HUES64 (cell line): ENCODE measurements around the gene TPPP.
"Not testable (repeated sequence)": the region's sequence is repeated elsewhere in the genome, so short reads cannot be mapped to it uniquely, and the experiment has no call there.

Source experiments
- H3K27ac ChIP-seq: 2 replicates; pipeline ENCODE4 v1.7.0; 2013; ENCODE audit warnings: low read depth, low read length, inconsistent platforms
- H3K27me3 ChIP-seq: 2 replicates; pipeline ENCODE4 v1.6.1; 2013; ENCODE audit warnings: mild to moderate bottlenecking, low read length; ENCODE audit not compliant: insufficient read depth
- H3K36me3 ChIP-seq: 2 replicates; pipeline ENCODE4 v1.6.1; 2013; ENCODE audit warnings: mild to moderate bottlenecking, low read length; ENCODE audit not compliant: insufficient read depth
- H3K4me1 ChIP-seq: 2 replicates; pipeline ENCODE4 v1.6.1; 2013; ENCODE audit warnings: mild to moderate bottlenecking, low read length, moderate library complexity; ENCODE audit not compliant: insufficient read depth
- H3K4me3 ChIP-seq: 2 replicates; pipeline ENCODE4 v1.5.1; 2013; ENCODE audit warnings: mild to moderate bottlenecking, low read length, moderate library complexity
- H3K9ac ChIP-seq: 2 replicates; pipeline ENCODE4 v1.6.1; 2013; ENCODE audit warnings: mild to moderate bottlenecking, low read depth, low read length
- H3K9me3 ChIP-seq: 2 replicates; pipeline ENCODE4 v1.6.1; 2013; ENCODE audit warnings: low read depth, low read length; ENCODE audit not compliant: insufficient read depth
- WGBS: fragments of 150-250, 120-280 bp; methylation state at CpG from one replicate; pipeline ENCODE4 v1.1.7; 2013; ENCODE audit warnings: missing lambda C conversion rate; 5-methylcytosine and 5-hydroxymethylcytosine counted together

Gene TPPP

GRCh38 chr5:691817-692528 lies 1.2 kb downstream of the TPPP start:
- 62% methylated on average over 2 of the region's 2 CpGs for WGBS
- Histone ChIP-seq H3K9ac (no peak overlapping the region), H3K27ac (no peak overlapping the region), H3K4me3 (no peak overlapping the region), H3K27me3 (peaks cover 17% of the 10 kb centered on the region), H3K9me3 (no peaks in the 10 kb centered on the region), H3K36me3 (no peaks in the 10 kb centered on the region), H3K4me1 (no peaks in the 10 kb centered on the region)

GRCh38 chr5:691049-691448 lies 2.1 kb downstream of the TPPP start:
- no CpG with 5 or more reads among the region's 23 CpGs for WGBS

GRCh38 chr5:690293-690692 lies 2.9 kb downstream of the TPPP start:
- not testable (repeated sequence) for H3K4me1 ChIP-seq, H3K9ac ChIP-seq, H3K27ac ChIP-seq, H3K36me3 ChIP-seq, H3K9me3 ChIP-seq, H3K4me3 ChIP-seq
- H3K27me3 ChIP-seq: peaks cover 17% of the 10 kb centered on the region
- WGBS: no CpG with 5 or more reads among the region's 12 CpGs

More at GRCh38 chr5:691049-691448, 2.1 kb downstream of the TPPP start:
- H3K27me3 ChIP-seq: peaks cover 17% of the 10 kb centered on the region
- not testable (repeated sequence) for H3K4me3 ChIP-seq, H3K4me1 ChIP-seq, H3K9me3 ChIP-seq, H3K27ac ChIP-seq, H3K9ac ChIP-seq, H3K36me3 ChIP-seq

DNA sequence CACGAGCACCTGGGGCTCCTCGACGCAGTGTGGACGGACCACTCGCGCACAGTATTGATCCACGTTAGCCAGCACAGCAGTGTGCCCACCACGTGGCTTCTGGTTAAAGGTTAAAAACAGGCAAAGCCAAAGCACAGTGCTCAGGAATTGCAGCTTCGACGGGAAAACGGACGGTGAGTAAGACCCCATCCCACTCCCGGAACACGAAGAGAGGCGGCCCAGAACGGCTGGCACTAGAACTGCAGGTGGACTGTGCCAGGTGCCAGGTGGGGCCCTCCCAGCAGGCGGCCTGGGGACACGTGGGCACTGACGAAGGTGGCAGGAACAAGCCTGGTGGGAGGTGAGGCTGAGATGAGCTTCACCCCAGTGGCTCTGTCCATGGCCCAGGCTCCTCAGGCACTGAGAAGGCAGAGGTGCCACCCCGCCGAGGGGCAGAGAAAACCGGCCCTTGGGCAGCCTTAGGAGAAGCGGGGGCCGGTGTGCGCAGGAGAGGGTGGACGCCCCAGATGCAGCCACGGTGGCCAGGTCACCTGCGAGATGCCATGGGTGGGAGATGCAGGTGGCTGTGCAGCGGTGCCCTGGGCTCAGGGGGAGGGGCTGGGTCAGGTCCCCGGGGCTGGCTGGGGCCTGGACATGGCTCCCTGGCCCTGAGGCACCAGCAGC lies 4.7 kb downstream of the TPPP start:
- H3K9me3 ChIP-seq, H3K36me3 ChIP-seq, H3K9ac ChIP-seq, H3K4me1 ChIP-seq, H3K27ac ChIP-seq, H3K4me3 ChIP-seq: not testable (repeated sequence)
- peaks cover 12% of the 10 kb centered on the region for H3K27me3 ChIP-seq
- WGBS: 88% methylated on average over 16 of the region's 30 CpGs

GRCh38 chr5:686936-687335 lies 6.2 kb downstream of the TPPP start:
- WGBS: 92% methylated on average over 10 of the region's 12 CpGs

DNA sequence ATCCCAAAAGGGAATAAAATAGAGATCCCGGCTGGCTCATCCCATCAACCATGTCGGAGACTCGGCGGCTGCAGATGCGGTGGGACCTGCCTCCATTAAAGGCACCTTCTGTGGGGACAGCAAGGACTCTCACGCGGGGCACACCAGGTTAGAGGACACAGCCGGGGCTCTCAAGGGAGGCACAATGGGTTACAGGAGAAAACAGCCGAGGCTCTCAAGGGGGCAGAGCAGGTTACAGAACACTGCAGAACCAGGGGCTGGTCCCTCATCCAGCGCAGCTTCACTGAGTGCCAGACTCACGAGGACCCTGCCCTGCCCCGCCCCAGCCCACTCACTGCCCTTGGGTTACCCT lies 7.0 kb downstream of the TPPP start:
- not testable (repeated sequence) for H3K9me3 ChIP-seq, H3K27me3 ChIP-seq, H3K4me1 ChIP-seq, H3K9ac ChIP-seq, H3K36me3 ChIP-seq, H3K4me3 ChIP-seq, H3K27ac ChIP-seq
- 89% methylated on average over 12 of the region's 12 CpGs for WGBS

More at GRCh38 chr5:686936-687335, 6.2 kb downstream of the TPPP start:
- not testable (repeated sequence) for H3K4me1 ChIP-seq, H3K4me3 ChIP-seq, H3K36me3 ChIP-seq, H3K27ac ChIP-seq, H3K9ac ChIP-seq, H3K9me3 ChIP-seq, H3K27me3 ChIP-seq

- Histone ChIP-seq H3K27me3 (no peaks in the 10 kb centered on the region), H3K27ac (no peak overlapping the region), H3K9me3 (no peaks in the 10 kb centered on the region), H3K4me1 (no peaks in the 10 kb centered on the region), H3K36me3 (no peaks in the 10 kb centered on the region), H3K9ac (no peak overlapping the region), H3K4me3 (no peak overlapping the region)
- 89% methylated on average over 24 of the region's 24 CpGs for WGBS
Observed at GRCh38 chr5:685262-686171, 7.6 kb downstream of the TPPP start.

- Histone ChIP-seq H3K36me3 (no peaks in the 10 kb centered on the region), H3K4me3 (no peak overlapping the region), H3K27me3 (no peaks in the 10 kb centered on the region), H3K4me1 (no peaks in the 10 kb centered on the region), H3K27ac (no peak overlapping the region), H3K9ac (no peak overlapping the region), H3K9me3 (no peaks in the 10 kb centered on the region)
- WGBS: 89% methylated on average over 17 of the region's 17 CpGs
Observed at GRCh38 chr5:684751-685216, 8.4 kb downstream of the TPPP start.

DNA sequence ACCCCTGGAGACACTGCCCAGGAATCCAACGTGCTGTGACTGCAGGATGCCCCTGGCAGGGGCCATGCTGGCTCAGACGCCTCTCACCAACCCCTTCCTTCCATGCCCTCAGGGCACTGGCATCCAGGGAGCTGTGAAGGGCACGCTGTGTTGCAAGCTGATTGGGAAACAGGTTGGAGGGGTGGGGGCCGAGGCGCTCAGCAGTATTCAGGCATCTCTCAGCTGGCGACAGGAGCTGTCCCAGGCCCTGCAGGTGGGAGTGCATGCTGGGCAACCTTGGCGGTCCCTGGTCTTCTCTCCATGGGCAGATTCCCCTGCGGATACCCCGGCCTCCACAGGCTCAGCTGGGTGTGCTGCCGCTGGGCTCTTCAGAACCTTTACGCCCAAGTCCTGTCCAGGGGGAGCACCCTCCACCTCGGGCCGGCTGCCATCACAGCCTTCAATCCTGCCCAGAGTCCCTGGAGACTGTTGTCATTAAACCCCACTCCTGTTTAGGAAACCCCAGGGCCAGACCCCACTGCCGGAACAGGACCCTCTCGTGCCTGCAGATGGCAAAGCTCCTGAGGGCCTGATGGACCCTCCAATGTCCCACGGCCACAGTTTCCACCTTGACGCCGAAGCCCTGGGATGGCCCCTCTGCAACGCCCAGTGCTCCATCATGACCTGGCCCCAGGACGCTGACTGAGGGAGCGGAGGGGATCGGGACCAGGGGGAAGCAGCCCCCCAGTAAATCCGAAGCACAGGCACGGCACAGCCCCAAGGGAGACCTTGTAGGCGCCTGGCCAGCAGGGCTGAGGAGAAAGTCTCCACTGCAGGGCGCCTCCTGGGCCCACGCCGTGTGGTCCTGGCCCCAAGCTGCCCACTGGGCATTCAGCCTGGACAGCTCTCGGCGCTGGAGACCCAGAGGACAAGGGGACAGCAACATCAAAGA lies 9.3 kb downstream of the TPPP start:
- Histone ChIP-seq H3K27me3 (no peaks in the 10 kb centered on the region), H3K9ac (no peak overlapping the region), H3K4me1 (no peaks in the 10 kb centered on the region), H3K4me3 (no peak overlapping the region), H3K27ac (no peak overlapping the region), H3K36me3 (no peaks in the 10 kb centered on the region), H3K9me3 (no peaks in the 10 kb centered on the region)
- 86% methylated on average over 30 of the region's 30 CpGs for WGBS

DNA sequence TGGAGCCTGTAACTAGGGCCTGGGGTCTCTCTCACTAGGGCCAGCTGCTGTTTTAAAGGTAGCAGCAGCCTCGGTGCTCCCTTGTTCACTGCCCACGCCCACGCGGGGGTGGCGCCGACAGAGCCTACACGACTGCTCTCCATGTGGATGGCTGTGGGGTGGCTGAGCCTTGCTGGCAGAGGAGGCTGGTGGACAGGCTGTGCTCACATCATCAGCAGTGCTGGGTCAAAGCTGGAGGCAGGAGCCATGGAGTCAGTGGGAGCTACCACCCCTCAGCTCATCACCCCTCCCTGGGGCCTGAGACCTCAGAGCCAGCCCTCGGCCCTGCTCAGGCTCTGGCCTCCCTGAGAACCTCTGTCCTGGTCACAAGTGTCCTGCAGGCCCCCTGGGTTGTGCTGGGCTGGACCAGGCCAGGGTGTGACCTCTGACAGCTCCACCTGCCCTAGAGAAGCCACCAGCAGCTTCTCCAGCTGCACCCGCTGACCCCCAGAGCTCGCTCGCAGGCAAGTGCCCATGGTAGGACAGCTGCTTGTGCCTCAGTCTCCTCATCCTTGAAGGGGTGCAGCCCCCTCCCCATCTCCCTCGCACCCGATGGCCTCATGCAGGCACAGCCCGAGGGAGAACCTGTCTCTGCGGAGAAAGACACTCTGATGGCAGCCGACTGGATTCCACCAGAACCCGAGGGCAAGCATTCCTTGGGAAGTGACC lies 10.3 kb downstream of the TPPP start:
- H3K36me3 ChIP-seq, H3K4me3 ChIP-seq, H3K27ac ChIP-seq, H3K27me3 ChIP-seq, H3K9ac ChIP-seq, H3K4me1 ChIP-seq, H3K9me3 ChIP-seq: not testable (repeated sequence)
- 89% methylated on average over 17 of the region's 17 CpGs for WGBS
